ENCODE data around the gene CCNG1.

Gene CCNG1

GRCh38 chr5:163489745-163490075 is 52.3 kb downstream of the CCNG1 start:
- no peak for DNase-seq (ENCODE audit: low spot score)
